DND-41 (cell line): ENCODE data around the gene AHSA1.

Experiments
- EZH2 ChIP-seq: IDR thresholded peaks from 3 replicates; pipeline ENCODE4 v1.6.1; 2012; ENCODE audit warnings: borderline replicate concordance, low read depth, mild to moderate bottlenecking, moderate library complexity, low read length, inconsistent platforms; ENCODE audit not compliant: severe bottlenecking
- TF ChIP-seq, protein P1 (sequence below): IDR thresholded peaks from 2 replicates; pipeline ENCODE4 v1.5.1; 2012; ENCODE audit warnings: borderline replicate concordance, low read length, moderate library complexity, mild to moderate bottlenecking; ENCODE audit not compliant: poor library complexity, severe bottlenecking; ENCODE audit errors: extremely low read depth

DNA sequence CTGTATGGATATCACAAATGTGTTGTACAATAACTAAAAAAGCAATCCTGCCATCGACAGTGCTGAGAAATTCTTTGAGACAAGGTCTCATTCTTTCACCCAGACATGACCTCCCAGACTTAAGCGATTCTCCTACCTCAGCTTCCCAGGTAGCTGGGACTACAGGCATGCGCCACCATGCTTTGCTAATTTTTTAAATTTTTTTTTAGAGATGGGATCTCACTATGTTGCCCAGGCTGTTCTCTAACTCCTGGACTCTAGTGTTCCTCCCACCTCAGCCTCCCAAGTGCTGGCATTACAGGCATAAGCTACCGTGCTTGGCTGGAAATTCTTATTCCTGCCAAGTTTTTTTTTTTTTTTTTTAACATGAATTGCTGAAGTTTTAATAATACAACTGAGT is 18.0 kb upstream of the AHSA1 start:
- TF ChIP-seq, protein P1, sequence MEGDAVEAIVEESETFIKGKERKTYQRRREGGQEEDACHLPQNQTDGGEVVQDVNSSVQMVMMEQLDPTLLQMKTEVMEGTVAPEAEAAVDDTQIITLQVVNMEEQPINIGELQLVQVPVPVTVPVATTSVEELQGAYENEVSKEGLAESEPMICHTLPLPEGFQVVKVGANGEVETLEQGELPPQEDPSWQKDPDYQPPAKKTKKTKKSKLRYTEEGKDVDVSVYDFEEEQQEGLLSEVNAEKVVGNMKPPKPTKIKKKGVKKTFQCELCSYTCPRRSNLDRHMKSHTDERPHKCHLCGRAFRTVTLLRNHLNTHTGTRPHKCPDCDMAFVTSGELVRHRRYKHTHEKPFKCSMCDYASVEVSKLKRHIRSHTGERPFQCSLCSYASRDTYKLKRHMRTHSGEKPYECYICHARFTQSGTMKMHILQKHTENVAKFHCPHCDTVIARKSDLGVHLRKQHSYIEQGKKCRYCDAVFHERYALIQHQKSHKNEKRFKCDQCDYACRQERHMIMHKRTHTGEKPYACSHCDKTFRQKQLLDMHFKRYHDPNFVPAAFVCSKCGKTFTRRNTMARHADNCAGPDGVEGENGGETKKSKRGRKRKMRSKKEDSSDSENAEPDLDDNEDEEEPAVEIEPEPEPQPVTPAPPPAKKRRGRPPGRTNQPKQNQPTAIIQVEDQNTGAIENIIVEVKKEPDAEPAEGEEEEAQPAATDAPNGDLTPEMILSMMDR: no peak
- TF ChIP-seq EZH2: no peak
